Caco-2 (cell line): ENCODE results near the gene ACHE. TPM values are rescaled to one million over a fixed set of nuclear protein-coding genes. Genes with fewer than 3 reads are reported as not detected.
A peak's percentile ranks its signal among the peaks of the same experiment; 100 is the strongest.

Experiments
- Bru-seq: library from RNA; stranded (reverse); fragments of 400-500 nt; gene quantifications from one replicate; lab custom pipeline; 2021; lab: Mats Ljungman, UMichigan
- BruChase-seq, 2 experiments: library from RNA; stranded (reverse); fragments of 400-500 nt; gene quantifications; one replicate each; lab custom pipeline; 2021; lab: Mats Ljungman, UMichigan
- BruUV-seq: library from RNA; stranded (reverse); fragments of 400-500 nt; replicated peaks from 2 replicates; lab custom pipeline; 2021; lab: Mats Ljungman, UMichigan
- CTCF ChIA-PET: fragments of 300-600 bp; sonication (Branson Sonifier 250); formaldehyde crosslinking; loops from one replicate; lab custom pipeline; 2022; ENCODE audit warnings: antibody characterized with exemption; lab: Charles Lee
- POLR2A ChIA-PET: fragments of 300-600 bp; sonication (Branson Sonifier 250); formaldehyde crosslinking; loops from one replicate; lab custom pipeline; 2022; ENCODE audit warnings: antibody characterized with exemption; lab: Charles Lee
- DNase-seq, 2 experiments: peaks; one replicate each; pipeline versions ENCODE4 v3.0.0 to v3.0.0-alpha.2; 2020 to 2022
- H3K27me3 ChIP-seq: replicated peaks from 2 replicates; pipeline ENCODE4 v1.6.0; 2011; ENCODE audit warnings: low read length; ENCODE audit not compliant: control insufficient read depth, insufficient read depth
- H3K36me3 ChIP-seq: 2 replicates; pipeline ENCODE4 v1.5.1; 2011; ENCODE audit warnings: low read length; ENCODE audit not compliant: control insufficient read depth, insufficient read depth
- H3K4me1 ChIP-seq: fragments of 250-450 bp; sonication (Bioruptor Pico); 2 replicates; pipeline ENCODE4 v1.5.1; 2020; ENCODE audit warnings: mild to moderate bottlenecking
- H3K4me3 ChIP-seq: 2 replicates; pipeline ENCODE4 v1.5.1; 2011; ENCODE audit warnings: low read depth, mild to moderate bottlenecking, control low read depth, low read length
- H3K9me3 ChIP-seq: fragments of 250-450 bp; sonication (Bioruptor Pico); 2 replicates; pipeline ENCODE4 v1.5.1; 2020; ENCODE audit warnings: mild to moderate bottlenecking, moderate library complexity
- H3K27ac Mint-ChIP-seq: one replicate; pipeline ENCODE4 v1.8.0; 2022; ENCODE audit warnings: mixed read lengths; ENCODE audit not compliant: unreplicated experiment
- H3K27me3 Mint-ChIP-seq: one replicate; pipeline ENCODE4 v1.8.0; 2022; ENCODE audit warnings: mixed read lengths; ENCODE audit not compliant: insufficient read depth, unreplicated experiment
- H3K36me3 Mint-ChIP-seq: one replicate; pipeline ENCODE4 v1.8.0; 2022; ENCODE audit warnings: mild to moderate bottlenecking, mixed read lengths; ENCODE audit not compliant: insufficient read depth, unreplicated experiment
- H3K4me1 Mint-ChIP-seq: one replicate; pipeline ENCODE4 v1.8.0; 2022; ENCODE audit warnings: low read depth, mixed read lengths; ENCODE audit not compliant: unreplicated experiment
- H3K4me3 Mint-ChIP-seq: one replicate; pipeline ENCODE4 v1.8.0; 2022; ENCODE audit warnings: mild to moderate bottlenecking, moderate library complexity, mixed read lengths; ENCODE audit not compliant: unreplicated experiment
- H3K9me3 Mint-ChIP-seq: one replicate; pipeline ENCODE4 v1.8.0; 2022; ENCODE audit warnings: mixed read lengths; ENCODE audit not compliant: unreplicated experiment
- CTCF ChIP-seq, 2 experiments: fragments of 200-600 bp in 1 of 2; IDR thresholded peaks; 1 replicate in 1 of 2; 2 replicates in 1 of 2; pipeline versions ENCODE4 v1.5.1 to v1.8.0; 2011 to 2022; ENCODE audit warnings: antibody characterized with exemption in 1 of 2, control low read depth in 1 of 2, inconsistent platforms in 1 of 2, low read depth in 1 of 2, low read length in 1 of 2, mild to moderate bottlenecking in 1 of 2, moderate library complexity in 1 of 2; ENCODE audit not compliant: insufficient read depth in 1 of 2, severe bottlenecking in 1 of 2, unreplicated experiment in 1 of 2
- intact Hi-C: fragments of 100-400 bp; cut with micrococcal nuclease; formaldehyde crosslinking; loops from one replicate; pipeline ENCODE4 v1.10.0; 2022; ENCODE audit not compliant: unreplicated experiment
- long read RNA-seq: library from polyadenylated mRNA; stranded (forward); transcript quantifications from one replicate; pipeline ENCODE4 v2.0.0, GENCODE V29; 2022
- total RNA-seq: library from RNA; stranded (reverse); gene quantifications from 2 replicates; pipeline ENCODE4 v1.2.3, GENCODE V29; 2022

Gene ACHE
- total RNA-seq (16.5 and 19.0 TPM in 2 replicates), Bru-seq, nascent RNA (percentile 49 among the genes with signal in this experiment), BruChase-seq, experiment 1, labeled RNA remaining after a 2-hour chase (percentile 64 among the genes with signal in this experiment), BruChase-seq, experiment 2, labeled RNA remaining after a 6-hour chase (percentile 77 among the genes with signal in this experiment)
- long read RNA-seq, transcript ACHE-203 (5 exons, 2,289 nt), result minor isoform, 8 of 42 reads
- long read RNA-seq, transcript ACHE-202 (5 exons, 2,956 nt), result major isoform, 9 of 42 reads
- long read RNA-seq, partial matches to known transcripts, result 8 of 42 reads
- long read RNA-seq, other reads (novel, unspliced or antisense), result 16 of 42 reads

- H3K36me3 ChIP-seq, result no peaks in the 10 kb centered on the region
- H3K4me3 ChIP-seq, result peak within 1 kb of the TSS; percentile 50
- H3K4me1 Mint-ChIP-seq, result peaks cover 38% of the 10 kb centered on the region
- intact Hi-C loops, result loop anchor here (1.0 to 5.0 kb wide), 2 partner anchors 71 to 182 kb away; no protein-coding TSS in a partner anchor
- H3K27me3 ChIP-seq, result no peaks in the 10 kb centered on the region
- H3K36me3 Mint-ChIP-seq, result peaks cover 10% of the 10 kb centered on the region
- no peak for TF ChIP-seq CTCF (IDR thresholded peaks at IDR 0.05; ENCODE audit: insufficient read depth in 1 of 2, low read depth in 1 of 2, low read length in 1 of 2, severe bottlenecking in 1 of 2, unreplicated experiment in 1 of 2)
- H3K9me3 Mint-ChIP-seq, result no peaks in the 10 kb centered on the region
- peaks cover 27% of the 10 kb centered on the region for H3K4me1 ChIP-seq
- H3K9me3 ChIP-seq, result no peaks in the 10 kb centered on the region
- H3K4me3 Mint-ChIP-seq, result peak within 1 kb of the TSS; percentile 100
- DNase-seq, result no peak
- no TSS peak for BruUV-seq
- peak within 1 kb of the TSS; percentile 86 for H3K27ac Mint-ChIP-seq
- ChIA-PET CTCF (interaction anchor here (0.5 to 0.7 kb wide), 2 partner anchors 68 to 70 kb away, joined by 5 to 10 read pairs; partner anchors contain the start of gene EPHB4), POLR2A (interaction anchor here (0.6 to 1.4 kb wide), 3 partner anchors 70 to 189 kb away, joined by 3 to 4 read pairs (median 4); no protein-coding TSS in a partner anchor)
- H3K27me3 Mint-ChIP-seq, result no peaks in the 10 kb centered on the region
Measured at GRCh38 chr7:100895701-100895955, at the start of gene ACHE. Gene ACHE (minus strand): TSS chr7:100895888. CDS start chr7:100894232, 1,656 bp downstream.

- no TSS peak for BruUV-seq
- intact Hi-C loops, result no loop called here
- TF ChIP-seq CTCF (IDR thresholded peaks at IDR 0.05; ENCODE audit: insufficient read depth in 1 of 2, low read depth in 1 of 2, low read length in 1 of 2, severe bottlenecking in 1 of 2, unreplicated experiment in 1 of 2), result no peak
Measured at GRCh38 chr7:100944138-100944537, 48.5 kb upstream of the ACHE start.

GRCh38 chr7:100943693-100944092 lies 48.0 kb upstream of the ACHE start:
- Histone ChIP-seq H3K27me3 (no peaks in the 10 kb centered on the region), H3K9me3 (peaks cover 15% of the 10 kb centered on the region), H3K4me3 (no peak overlapping the region), H3K36me3 (no peaks in the 10 kb centered on the region), H3K4me1 (peaks cover 13% of the 10 kb centered on the region)
- no peak for TF ChIP-seq CTCF (IDR thresholded peaks at IDR 0.05; ENCODE audit: insufficient read depth in 1 of 2, low read depth in 1 of 2, low read length in 1 of 2, severe bottlenecking in 1 of 2, unreplicated experiment in 1 of 2)
- Mint-ChIP-seq H3K27ac (no peak overlapping the region), H3K4me3 (no peak overlapping the region), H3K36me3 (peaks cover 4% of the 10 kb centered on the region), H3K27me3 (no peaks in the 10 kb centered on the region), H3K9me3 (no peaks in the 10 kb centered on the region), H3K4me1 (peaks cover 11% of the 10 kb centered on the region)
- intact Hi-C loops, result loop anchor here (2.0 kb wide), 2 partner anchors 31 to 47 kb away; no protein-coding TSS in a partner anchor
- BruUV-seq, result no TSS peak
- no peak for DNase-seq
- ChIA-PET CTCF (no interaction called here), POLR2A (no interaction called here)

More at GRCh38 chr7:100944138-100944537, 48.5 kb upstream of the ACHE start:
- peaks cover 11% of the 10 kb centered on the region for H3K4me1 Mint-ChIP-seq
- no peaks in the 10 kb centered on the region for H3K27me3 Mint-ChIP-seq
- no peaks in the 10 kb centered on the region for H3K36me3 Mint-ChIP-seq
- DNase-seq, result no peak
- no peak overlapping the region for H3K27ac Mint-ChIP-seq
- Histone ChIP-seq H3K4me1 (peaks cover 13% of the 10 kb centered on the region), H3K27me3 (no peaks in the 10 kb centered on the region), H3K9me3 (peaks cover 15% of the 10 kb centered on the region), H3K4me3 (no peak overlapping the region), H3K36me3 (no peaks in the 10 kb centered on the region)
- POLR2A ChIA-PET, result no interaction called here
- no peak overlapping the region for H3K4me3 Mint-ChIP-seq
- CTCF ChIA-PET, result no interaction called here
- no peaks in the 10 kb centered on the region for H3K9me3 Mint-ChIP-seq
